Bronchial epithelial cell (primary cell): ENCODE results near the gene CSNK1A1. TPM values are rescaled to one million over a fixed set of nuclear protein-coding genes. Genes with fewer than 3 reads are reported as not detected.

Experiments
- DNase-seq: peaks from one replicate; pipeline ENCODE4 v3.0.0-alpha.2; 2010; ENCODE audit warnings: low read depth
- FAIRE-seq: peaks from 2 replicates; lab custom pipeline; 2011; peaks lifted over from hg19 to GRCh38; lab: Jason Lieb, UNC
- H3K27me3 ChIP-seq: 2 replicates; pipeline ENCODE4 v1.5.1; 2011; ENCODE audit warnings: low read length; ENCODE audit not compliant: control insufficient read depth, insufficient read depth
- H3K36me3 ChIP-seq: 2 replicates; pipeline ENCODE4 v1.5.1; 2011; ENCODE audit warnings: low read length; ENCODE audit not compliant: control insufficient read depth, insufficient read depth
- H3K4me3 ChIP-seq: 2 replicates; pipeline ENCODE4 v1.5.1; 2011; ENCODE audit warnings: mild to moderate bottlenecking, low read depth, low read length, control low read depth
- total RNA-seq: library from RNA; depleted of rRNA; stranded (reverse); fragments of >200 nt; gene quantifications from 2 replicates; pipeline ENCODE4 v1.2.1, GENCODE V29; 2014
- TF ChIP-seq, protein P1 (sequence below): IDR thresholded peaks from 2 replicates; pipeline ENCODE4 v1.5.1; 2011; ENCODE audit warnings: mild to moderate bottlenecking, moderate library complexity, low read length, control low read depth, inconsistent platforms; ENCODE audit not compliant: insufficient read depth, severe bottlenecking

CSNK1A1 gene
- total RNA-seq, 1 donor from 2014 or later = 518 TPM

DNA sequence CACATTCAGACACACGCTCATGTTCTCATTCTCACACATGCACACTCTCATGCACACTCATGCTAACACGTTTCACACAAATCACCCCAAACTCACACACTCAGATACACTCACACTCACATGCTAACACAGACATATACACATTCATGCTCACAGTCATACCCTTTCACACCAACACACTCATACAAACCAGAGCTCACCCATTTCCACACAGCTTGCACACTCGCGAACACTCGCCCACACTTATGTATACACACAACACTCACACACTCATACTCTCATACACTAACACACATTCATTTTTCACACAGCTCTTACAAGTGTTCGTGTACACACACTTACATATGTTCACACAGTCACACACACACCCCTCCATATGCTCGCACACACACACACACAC, 108.0 kb downstream of the CSNK1A1 start:
- no peaks in the 10 kb centered on the region for H3K36me3 ChIP-seq
- DNase-seq = no peak
- no peak overlapping the region for H3K4me3 ChIP-seq
- TF ChIP-seq, protein P1, sequence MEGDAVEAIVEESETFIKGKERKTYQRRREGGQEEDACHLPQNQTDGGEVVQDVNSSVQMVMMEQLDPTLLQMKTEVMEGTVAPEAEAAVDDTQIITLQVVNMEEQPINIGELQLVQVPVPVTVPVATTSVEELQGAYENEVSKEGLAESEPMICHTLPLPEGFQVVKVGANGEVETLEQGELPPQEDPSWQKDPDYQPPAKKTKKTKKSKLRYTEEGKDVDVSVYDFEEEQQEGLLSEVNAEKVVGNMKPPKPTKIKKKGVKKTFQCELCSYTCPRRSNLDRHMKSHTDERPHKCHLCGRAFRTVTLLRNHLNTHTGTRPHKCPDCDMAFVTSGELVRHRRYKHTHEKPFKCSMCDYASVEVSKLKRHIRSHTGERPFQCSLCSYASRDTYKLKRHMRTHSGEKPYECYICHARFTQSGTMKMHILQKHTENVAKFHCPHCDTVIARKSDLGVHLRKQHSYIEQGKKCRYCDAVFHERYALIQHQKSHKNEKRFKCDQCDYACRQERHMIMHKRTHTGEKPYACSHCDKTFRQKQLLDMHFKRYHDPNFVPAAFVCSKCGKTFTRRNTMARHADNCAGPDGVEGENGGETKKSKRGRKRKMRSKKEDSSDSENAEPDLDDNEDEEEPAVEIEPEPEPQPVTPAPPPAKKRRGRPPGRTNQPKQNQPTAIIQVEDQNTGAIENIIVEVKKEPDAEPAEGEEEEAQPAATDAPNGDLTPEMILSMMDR = no peak
- no peak for FAIRE-seq
- no peaks in the 10 kb centered on the region for H3K27me3 ChIP-seq

DNA sequence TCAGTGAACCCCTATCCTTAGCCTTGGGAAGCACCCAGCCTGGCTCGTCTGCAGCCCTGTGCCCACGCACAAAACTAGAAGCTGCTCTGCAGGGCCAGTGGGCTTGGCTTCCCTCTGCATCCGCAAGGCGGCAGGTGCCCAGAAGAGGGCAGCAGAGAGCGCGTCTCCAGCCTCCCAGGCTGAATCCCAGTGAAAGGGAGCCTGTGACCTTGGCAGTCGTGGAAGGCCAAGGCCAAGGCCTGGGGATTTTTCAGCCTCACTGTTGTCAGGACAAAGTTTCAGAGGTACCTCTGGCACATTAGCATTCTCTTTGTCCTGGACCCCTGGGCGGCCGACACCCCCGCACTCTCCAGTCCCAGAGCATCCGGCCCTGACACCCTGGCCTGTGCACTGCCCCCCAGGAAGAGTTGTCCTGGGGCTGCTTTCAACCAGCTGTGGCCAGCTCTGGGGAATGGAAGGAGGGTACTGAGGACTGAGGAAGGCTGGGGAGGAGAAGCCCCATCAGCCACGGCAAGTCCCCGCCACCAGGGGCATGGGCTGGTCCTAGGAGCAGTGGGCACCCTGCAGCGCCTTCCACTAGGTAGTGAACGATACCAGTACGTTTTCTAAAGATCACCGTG, 108.6 kb downstream of the CSNK1A1 start:
- H3K36me3 ChIP-seq = no peaks in the 10 kb centered on the region
- TF ChIP-seq, protein P1 = peak; percentile 96
- no peak overlapping the region for H3K4me3 ChIP-seq
- FAIRE-seq (no peak), DNase-seq (peak; percentile 72)
- no peaks in the 10 kb centered on the region for H3K27me3 ChIP-seq

Other genes starting within 250 kb of the CSNK1A1 start
- gene GRPEL2, start 205.9 kb downstream of the CSNK1A1 start, total RNA-seq = 35.2 and 43.7 TPM in 2 replicates
- 4.2 and 8.4 TPM in 2 replicates for gene PCYOX1L, start 193.4 kb downstream of the CSNK1A1 start, total RNA-seq
- not detected in 2 replicates for gene IL17B, start 172.1 kb downstream of the CSNK1A1 start, total RNA-seq
- 9.2 and 29.1 TPM in 2 replicates for gene ARHGEF37, start 30.1 kb upstream of the CSNK1A1 start, total RNA-seq
- gene PPARGC1B, start 178.9 kb upstream of the CSNK1A1 start, total RNA-seq = 1.8 and 2.0 TPM in 2 replicates